T-helper 1 cell treated with Interleukin-12 subunit alpha and Interleukin-12 subunit beta and Interleukin-4 antibody, amounts not matched to agents 30 ng/mL and 1 ng/mL, for 36 hours (primary cell): Measurements from ENCODE around the gene PLAAT2. TPM values are rescaled to one million over a fixed set of nuclear protein-coding genes. Genes with fewer than 3 reads are reported as not detected.

ENCODE experiments used
- intact Hi-C: fragments of 100-400 bp; cut with micrococcal nuclease; formaldehyde crosslinking; loops from one replicate; pipeline ENCODE4 v1.15.1; 2024
- total RNA-seq: library from RNA; stranded (reverse); gene quantifications from 2 replicates; pipeline ENCODE4 v1.2.3, GENCODE V29; 2022

Gene PLAAT2
- total RNA-seq, 1 donor from 2014 or later = 0.29 TPM

GRCh38 chr11:63527667-63528066 lies 35.5 kb downstream of the PLAAT2 start:
- intact Hi-C loops = no loop called here

GRCh38 chr11:63523151-63523550 lies 40.0 kb downstream of the PLAAT2 start:
- intact Hi-C loops = no loop called here

GRCh38 chr11:63521896-63522295 lies 41.3 kb downstream of the PLAAT2 start:
- intact Hi-C loops = no loop called here

- intact Hi-C loops = no loop called here
Observed at GRCh38 chr11:63520606-63521170, 42.5 kb downstream of the PLAAT2 start.

- intact Hi-C loops = no loop called here
Observed at GRCh38 chr11:63518548-63518947, 44.6 kb downstream of the PLAAT2 start.

- intact Hi-C loops = no loop called here
Observed at GRCh38 chr11:63517156-63517555, 46.0 kb downstream of the PLAAT2 start.

GRCh38 chr11:63516109-63516508 lies 47.1 kb downstream of the PLAAT2 start:
- intact Hi-C loops = no loop called here

GRCh38 chr11:63512816-63513215 lies 50.4 kb downstream of the PLAAT2 start:
- intact Hi-C loops = no loop called here

- intact Hi-C loops = no loop called here
Observed at GRCh38 chr11:63511048-63511748, 52.0 kb downstream of the PLAAT2 start.

GRCh38 chr11:63510360-63511047 lies 52.7 kb downstream of the PLAAT2 start:
- intact Hi-C loops = no loop called here

GRCh38 chr11:63508745-63509144 lies 54.4 kb downstream of the PLAAT2 start:
- intact Hi-C loops = no loop called here

GRCh38 chr11:63508009-63508408 lies 55.2 kb downstream of the PLAAT2 start:
- intact Hi-C loops = no loop called here

GRCh38 chr11:63507511-63507910 lies 55.7 kb downstream of the PLAAT2 start:
- intact Hi-C loops = no loop called here

GRCh38 chr11:63506876-63507275 lies 56.3 kb downstream of the PLAAT2 start:
- intact Hi-C loops = no loop called here

- intact Hi-C loops = no loop called here
Observed at GRCh38 chr11:63505857-63506528, 57.2 kb downstream of the PLAAT2 start, which contains the start of gene LGALS12. LGALS12 (plus strand) TSS chr11:63506084; CDS start chr11:63506459, 375 bp downstream.

- intact Hi-C loops = no loop called here
Observed at GRCh38 chr11:63504933-63505586, 58.1 kb downstream of the PLAAT2 start.

- intact Hi-C loops = no loop called here
Observed at GRCh38 chr11:63504054-63504453, 59.1 kb downstream of the PLAAT2 start.

GRCh38 chr11:63503492-63503891 lies 59.7 kb downstream of the PLAAT2 start:
- intact Hi-C loops = no loop called here
